NCI-H1436 (cell line): Measurements from ENCODE around the gene TRMT6.

ENCODE experiments used
- DNase-seq: peaks from one replicate; lab custom pipeline; 2025; lab: John Stamatoyannopoulos, UW

TRMT6 gene

GRCh38 chr20:5895626-5896025 is 54.7 kb downstream of the TRMT6 start:
- DNase-seq = no peak

DNA sequence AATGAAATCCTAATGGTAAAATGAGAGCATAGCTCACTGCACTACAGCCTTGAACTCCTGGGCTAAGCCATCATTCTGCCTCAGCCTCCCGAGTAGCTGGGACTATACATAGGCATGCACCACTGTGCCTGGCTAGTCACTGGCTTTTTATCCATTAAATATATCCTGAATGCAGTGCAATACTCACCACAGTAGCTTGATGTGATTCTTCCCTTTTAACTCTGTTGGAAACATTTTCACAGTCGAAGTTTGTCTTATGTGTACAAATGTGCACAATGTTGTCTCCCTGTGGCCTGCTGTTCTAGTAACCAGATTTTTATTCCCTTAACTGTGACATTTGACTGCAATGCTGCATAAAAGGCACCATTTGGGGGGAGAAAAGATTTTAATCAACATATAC is 56.7 kb downstream of the TRMT6 start:
- no peak for DNase-seq

GRCh38 chr20:5893052-5893451 is 57.3 kb downstream of the TRMT6 start:
- DNase-seq = no peak

DNA sequence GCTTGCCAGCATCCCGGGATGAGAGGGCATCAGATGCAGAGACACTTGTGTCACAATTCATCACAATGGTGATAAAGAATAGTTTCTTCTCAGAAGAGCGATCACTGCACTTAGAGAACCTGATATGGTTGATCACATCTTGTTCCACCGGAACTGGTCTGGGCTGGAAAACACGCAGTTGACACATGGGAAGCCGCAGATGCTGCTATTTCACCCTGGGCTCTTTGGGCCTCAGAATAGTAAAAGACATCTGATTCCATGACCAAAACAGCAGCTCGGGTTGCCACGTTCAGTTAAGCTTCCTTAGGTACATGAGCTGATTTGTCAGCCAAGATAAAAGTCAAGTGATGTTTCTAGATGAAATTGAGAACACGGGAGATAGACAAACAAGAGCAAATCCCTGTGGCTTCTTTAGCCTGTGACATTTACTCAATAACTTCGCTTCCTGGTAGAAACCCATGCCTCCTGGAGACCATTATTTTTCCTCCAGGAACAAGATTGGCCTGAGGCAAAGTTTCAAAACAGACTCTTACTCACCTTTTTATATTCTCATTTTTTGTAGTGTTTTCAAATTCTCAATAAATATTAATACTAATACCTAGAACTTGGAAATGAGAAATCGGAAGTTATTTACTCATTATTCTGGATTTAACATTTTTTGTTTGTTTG is 59.4 kb downstream of the TRMT6 start:
- DNase-seq = no peak

GRCh38 chr20:5888041-5888440 is 62.3 kb downstream of the TRMT6 start:
- DNase-seq = no peak

DNA sequence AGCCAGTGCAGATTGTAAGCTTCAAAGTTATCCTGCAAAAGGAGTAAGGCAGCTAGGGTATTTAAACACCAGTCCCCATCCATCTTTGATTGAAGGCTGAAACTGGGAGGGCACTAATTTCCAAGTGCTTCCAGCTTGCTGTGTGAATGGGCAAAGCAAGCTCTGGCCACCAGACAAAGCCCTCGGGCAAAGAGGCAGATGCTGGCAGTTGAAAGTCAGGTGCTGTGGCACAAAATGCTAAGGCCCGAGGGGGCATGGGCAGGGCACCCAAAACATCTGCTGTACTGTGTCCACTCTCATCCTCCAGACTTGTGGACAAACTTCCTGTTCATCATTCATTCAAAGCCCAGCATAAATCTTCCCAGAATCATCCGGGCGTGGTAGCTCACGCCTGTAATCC is 62.9 kb downstream of the TRMT6 start:
- DNase-seq = no peak
